Stimulated activated memory B cell treated with anti-CD40 and anti-IgM and Interleukin-4, amounts not matched to agents 10 μg/mL and 1 μg/mL and 100 μg/mL, for 72 hours (primary cell): Measurements from ENCODE around the gene TYMS.

Experiments
- ATAC-seq: fragments of 150-1000 bp; cut with Tn5 transposase; 2 replicates; pipeline ENCODE4 v1.10.0; 2021
- H3K27ac Mint-ChIP-seq: one replicate; pipeline ENCODE4 v1.8.0; 2022; ENCODE audit warnings: mild to moderate bottlenecking, mixed read lengths
- H3K27me3 Mint-ChIP-seq: one replicate; pipeline ENCODE4 v1.8.0; 2022; ENCODE audit warnings: mixed read lengths
- H3K36me3 Mint-ChIP-seq: one replicate; pipeline ENCODE4 v1.8.0; 2022; ENCODE audit warnings: mixed read lengths
- H3K4me1 Mint-ChIP-seq: one replicate; pipeline ENCODE4 v1.8.0; 2022; ENCODE audit warnings: mixed read lengths
- H3K4me3 Mint-ChIP-seq: one replicate; pipeline ENCODE4 v1.8.0; 2022; ENCODE audit warnings: mild to moderate bottlenecking, moderate library complexity, mixed read lengths
- H3K9me3 Mint-ChIP-seq: one replicate; pipeline ENCODE4 v1.8.0; 2022; ENCODE audit warnings: mixed read lengths

The TYMS gene

DNA sequence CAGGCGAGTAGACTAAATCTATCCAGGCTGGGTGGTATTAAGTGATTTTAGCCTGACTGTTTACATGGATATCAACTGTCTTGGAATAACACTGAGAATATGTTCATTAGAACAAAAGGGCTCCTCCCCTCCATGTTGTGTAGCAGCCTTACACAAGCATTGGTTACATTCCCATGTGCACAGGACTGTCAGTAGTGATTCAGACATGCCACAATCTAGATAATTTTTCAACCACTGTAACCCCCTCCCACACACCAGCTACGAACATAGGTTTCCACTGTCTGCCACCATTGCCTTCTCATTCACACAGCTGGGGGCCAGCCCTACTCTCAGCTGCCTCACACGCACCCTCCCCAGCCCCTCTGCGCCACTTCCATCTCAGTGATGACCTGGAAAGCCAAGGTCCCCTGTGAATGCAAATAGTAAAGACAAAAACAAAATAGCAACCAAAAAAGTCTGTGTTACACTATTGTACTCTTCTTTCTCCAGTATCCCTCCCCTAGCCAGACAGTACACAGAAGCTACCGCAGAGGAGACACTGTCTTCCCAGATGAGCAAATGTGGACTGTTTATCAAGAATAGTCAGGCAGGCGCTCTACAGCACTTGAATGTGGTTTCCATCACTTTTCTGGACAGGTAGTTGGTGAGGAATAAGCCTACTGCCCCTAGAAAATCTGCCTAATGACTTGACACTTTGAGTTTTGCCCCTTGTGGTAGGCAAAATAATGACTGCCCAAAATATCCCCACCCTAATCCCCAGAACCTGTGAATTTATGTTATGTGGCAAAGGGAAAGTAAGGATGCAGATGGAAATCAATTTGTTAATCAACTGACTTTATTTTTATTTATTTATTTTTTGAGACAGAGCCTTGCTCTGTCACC is 27.9 kb upstream of the TYMS start:
- no peak overlapping the region for H3K27ac Mint-ChIP-seq
- peaks cover 15% of the 10 kb centered on the region for H3K27me3 Mint-ChIP-seq

DNA sequence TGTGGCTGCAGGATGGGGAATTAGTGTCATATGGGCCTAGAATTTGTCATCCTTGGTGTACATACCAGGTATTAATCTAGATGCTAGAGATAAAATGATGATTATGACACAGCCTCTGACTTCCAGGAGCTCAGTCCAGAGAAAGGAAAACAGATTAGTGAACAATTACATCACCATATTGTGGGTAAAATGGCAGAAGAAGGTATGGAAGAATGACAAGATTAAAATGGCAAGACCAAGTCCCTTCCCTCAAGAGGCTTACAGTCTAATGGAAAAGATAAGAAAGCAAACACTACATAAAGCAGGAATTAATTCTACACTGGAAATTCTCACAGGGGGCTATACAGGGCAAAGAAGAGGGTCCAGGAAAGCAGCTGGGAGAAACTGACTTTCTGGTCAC is 25.9 kb upstream of the TYMS start:
- no peaks in the 10 kb centered on the region for H3K4me1 Mint-ChIP-seq
- peaks cover 3% of the 10 kb centered on the region for H3K9me3 Mint-ChIP-seq
- H3K36me3 Mint-ChIP-seq: no peaks in the 10 kb centered on the region
- no peak overlapping the region for H3K4me3 Mint-ChIP-seq
- no peak for ATAC-seq
- H3K27me3 Mint-ChIP-seq: peaks cover 15% of the 10 kb centered on the region
- no peak overlapping the region for H3K27ac Mint-ChIP-seq

More for the DNA sequence above, 27.9 kb upstream of the TYMS start:
- no peak overlapping the region for H3K4me3 Mint-ChIP-seq
- no peaks in the 10 kb centered on the region for H3K36me3 Mint-ChIP-seq
- ATAC-seq: peak; percentile 21
- H3K4me1 Mint-ChIP-seq: no peaks in the 10 kb centered on the region
- peaks cover 3% of the 10 kb centered on the region for H3K9me3 Mint-ChIP-seq

DNA sequence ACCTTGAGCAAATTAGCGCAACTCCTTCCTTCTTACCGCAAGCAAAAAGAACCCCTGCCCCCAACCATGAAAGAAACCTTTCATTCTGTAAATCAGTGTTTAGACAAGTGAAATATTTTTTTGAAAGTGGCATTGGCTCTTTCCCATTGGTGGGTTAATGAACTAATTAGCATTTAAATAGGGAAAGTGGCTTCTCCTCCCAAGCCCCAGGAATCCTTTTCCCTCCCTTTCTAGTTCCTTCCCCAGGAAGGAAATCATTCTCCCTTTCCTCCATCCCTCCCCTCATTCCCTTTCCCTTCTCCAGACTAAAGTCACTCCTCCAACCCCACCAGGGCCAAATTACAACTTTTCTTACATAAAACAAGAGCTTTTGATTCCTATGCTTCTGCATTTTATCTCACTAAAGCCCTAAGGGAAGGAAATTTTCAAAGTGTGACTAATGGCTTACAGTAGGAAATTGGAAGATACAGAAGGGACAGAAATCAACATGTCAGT is 22.9 kb upstream of the TYMS start:
- Mint-ChIP-seq H3K27ac (no peak overlapping the region), H3K4me1 (no peaks in the 10 kb centered on the region), H3K36me3 (no peaks in the 10 kb centered on the region), H3K9me3 (peaks cover 3% of the 10 kb centered on the region), H3K4me3 (no peak overlapping the region), H3K27me3 (peaks cover 26% of the 10 kb centered on the region)
- ATAC-seq: no peak

DNA sequence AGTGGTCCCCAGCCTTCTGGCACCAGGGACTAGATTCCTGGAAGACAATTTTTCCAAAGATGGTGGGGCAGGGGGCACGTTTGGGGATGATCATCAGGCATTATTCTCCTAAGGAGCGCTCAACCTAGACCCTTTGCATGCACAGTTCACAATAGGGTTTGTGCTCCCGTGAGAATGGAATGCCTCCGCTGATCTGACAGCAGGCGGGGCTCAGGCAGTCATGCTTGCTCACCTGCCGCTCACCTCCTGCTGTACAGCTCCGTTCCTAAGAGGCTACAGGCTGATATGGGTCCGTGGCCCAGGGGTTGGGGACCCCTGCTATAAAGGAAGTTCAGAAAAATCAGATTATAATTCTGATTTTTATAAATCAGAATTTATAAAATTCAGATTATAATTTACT is 22.3 kb upstream of the TYMS start:
- Mint-ChIP-seq H3K36me3 (no peaks in the 10 kb centered on the region), H3K4me3 (no peak overlapping the region), H3K9me3 (peaks cover 3% of the 10 kb centered on the region), H3K4me1 (no peaks in the 10 kb centered on the region), H3K27ac (no peak overlapping the region), H3K27me3 (peaks cover 26% of the 10 kb centered on the region)
- ATAC-seq: no peak

DNA sequence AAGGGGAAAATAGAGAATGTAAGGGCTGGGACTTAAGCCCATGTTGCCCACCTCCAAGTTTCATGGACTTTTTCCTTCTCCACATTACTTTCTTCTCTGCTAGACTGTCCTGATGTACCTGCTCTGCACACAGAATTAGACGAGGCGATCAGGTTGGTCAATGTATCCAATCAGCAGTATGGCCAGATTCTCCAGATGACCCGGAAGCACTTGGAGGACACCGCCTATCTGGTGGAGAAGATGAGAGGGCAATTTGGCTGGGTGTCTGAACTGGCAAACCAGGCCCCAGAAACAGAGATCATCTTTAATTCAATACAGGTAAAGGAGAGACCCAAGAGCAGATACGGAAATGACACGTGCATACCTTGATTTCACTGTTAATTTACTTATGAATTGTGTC is 16.2 kb upstream of the TYMS start:
- no peaks in the 10 kb centered on the region for H3K9me3 Mint-ChIP-seq
- H3K4me1 Mint-ChIP-seq: no peaks in the 10 kb centered on the region
- H3K4me3 Mint-ChIP-seq: no peak overlapping the region
- no peaks in the 10 kb centered on the region for H3K36me3 Mint-ChIP-seq
- ATAC-seq: no peak
- no peak overlapping the region for H3K27ac Mint-ChIP-seq
- peaks cover 11% of the 10 kb centered on the region for H3K27me3 Mint-ChIP-seq

DNA sequence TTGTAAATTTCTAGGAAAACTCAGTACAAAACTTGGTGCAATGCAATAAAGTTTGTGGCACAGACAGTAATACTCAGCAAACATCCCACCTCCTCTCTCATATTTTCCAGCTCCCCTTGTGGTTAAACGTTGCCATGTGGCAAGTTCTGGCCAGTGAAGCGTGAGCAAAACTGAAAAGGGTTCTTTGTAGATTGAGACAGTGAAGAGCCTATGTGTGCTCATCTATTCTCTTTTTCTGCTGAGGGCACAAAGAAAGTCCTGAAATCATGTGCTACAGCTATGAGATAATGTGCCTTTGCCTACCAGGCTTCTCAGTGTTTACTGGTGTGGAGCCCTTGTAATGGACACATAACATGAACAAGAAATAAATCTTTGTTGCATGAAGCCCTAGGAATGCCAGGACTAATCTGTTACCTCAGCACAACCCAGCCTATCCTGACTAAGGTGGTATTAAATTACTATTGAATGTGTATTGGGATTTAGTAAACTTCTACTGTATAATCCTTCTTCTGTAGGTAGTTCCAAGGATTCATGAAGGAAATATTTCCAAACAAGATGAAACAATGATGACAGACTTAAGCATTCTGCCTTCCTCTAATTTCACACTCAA is 13.0 kb upstream of the TYMS start:
- Mint-ChIP-seq H3K27me3 (no peaks in the 10 kb centered on the region), H3K27ac (no peak overlapping the region), H3K4me1 (no peaks in the 10 kb centered on the region), H3K36me3 (no peaks in the 10 kb centered on the region), H3K9me3 (no peaks in the 10 kb centered on the region), H3K4me3 (no peak overlapping the region)
- peak; percentile 47 for ATAC-seq

DNA sequence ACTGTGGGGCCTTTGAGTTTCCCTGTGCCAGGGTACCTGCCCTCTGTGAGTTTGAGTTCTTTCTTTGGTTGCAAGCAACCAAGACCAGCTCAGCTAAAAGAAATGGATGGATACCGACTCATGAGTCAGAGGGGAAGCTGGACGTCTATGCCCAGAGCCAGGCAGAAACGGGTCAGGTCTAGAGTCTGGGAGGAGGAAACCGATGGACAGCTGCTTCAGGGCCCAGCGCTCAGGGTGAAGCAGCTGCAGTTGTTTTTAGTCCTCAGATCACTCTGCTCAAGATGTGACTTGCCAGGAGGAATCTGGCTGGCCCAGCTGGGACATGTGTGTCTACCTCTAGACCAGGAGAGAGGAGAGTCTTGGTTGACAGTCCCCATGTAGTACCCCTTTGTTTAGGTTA is 10.1 kb upstream of the TYMS start:
- H3K36me3 Mint-ChIP-seq: no peaks in the 10 kb centered on the region
- ATAC-seq: no peak
- H3K9me3 Mint-ChIP-seq: no peaks in the 10 kb centered on the region
- peaks cover 8% of the 10 kb centered on the region for H3K4me1 Mint-ChIP-seq
- H3K4me3 Mint-ChIP-seq: no peak overlapping the region
- H3K27me3 Mint-ChIP-seq: no peaks in the 10 kb centered on the region
- H3K27ac Mint-ChIP-seq: no peak overlapping the region

DNA sequence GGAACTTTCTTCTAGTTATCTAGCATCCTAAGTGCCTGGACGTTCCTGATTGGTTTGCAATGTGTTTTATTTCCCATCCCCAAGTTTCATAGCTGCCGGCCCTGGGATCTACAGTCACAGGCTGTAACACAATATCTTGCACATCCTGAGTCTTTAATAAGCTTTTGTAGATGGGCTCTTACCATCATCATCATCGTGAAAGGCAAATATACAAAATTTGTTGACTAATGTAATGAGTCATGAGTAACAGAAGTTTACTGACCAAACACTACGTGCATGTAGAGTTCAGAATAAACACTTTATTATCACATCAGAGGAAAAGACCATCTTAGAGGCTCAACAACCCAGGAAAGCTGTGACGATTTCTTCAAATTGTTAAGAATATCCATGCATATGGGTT is 8.1 kb upstream of the TYMS start:
- H3K27ac Mint-ChIP-seq: no peak overlapping the region
- ATAC-seq: no peak
- no peaks in the 10 kb centered on the region for H3K36me3 Mint-ChIP-seq
- H3K4me1 Mint-ChIP-seq: peaks cover 8% of the 10 kb centered on the region
- no peak overlapping the region for H3K4me3 Mint-ChIP-seq
- H3K27me3 Mint-ChIP-seq: peaks cover 8% of the 10 kb centered on the region
- H3K9me3 Mint-ChIP-seq: no peaks in the 10 kb centered on the region

DNA sequence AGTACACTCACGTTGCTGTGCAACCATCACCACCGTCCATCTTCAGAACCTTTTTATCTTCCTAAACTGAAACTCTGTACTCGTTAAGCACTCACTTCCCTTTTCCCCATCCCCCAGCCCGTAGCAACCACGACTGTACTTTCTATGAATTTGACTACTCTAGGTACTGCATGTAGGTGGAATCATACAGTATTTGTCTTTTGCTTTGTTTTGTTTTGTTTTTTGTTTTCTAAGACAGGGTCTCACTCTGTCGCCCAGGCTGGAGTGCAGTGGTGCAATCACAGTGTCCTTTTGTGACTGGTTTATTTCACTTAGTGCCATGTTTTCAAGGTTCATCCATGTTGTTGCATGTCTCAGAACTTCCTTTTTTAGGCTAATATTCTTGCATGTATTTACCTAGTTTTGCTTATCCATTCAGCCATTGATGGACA is 7.0 kb upstream of the TYMS start:
- Mint-ChIP-seq H3K27me3 (peaks cover 14% of the 10 kb centered on the region), H3K4me1 (peaks cover 8% of the 10 kb centered on the region), H3K9me3 (no peaks in the 10 kb centered on the region), H3K27ac (no peak overlapping the region), H3K4me3 (no peak overlapping the region), H3K36me3 (no peaks in the 10 kb centered on the region)
- ATAC-seq: peak; percentile 85

DNA sequence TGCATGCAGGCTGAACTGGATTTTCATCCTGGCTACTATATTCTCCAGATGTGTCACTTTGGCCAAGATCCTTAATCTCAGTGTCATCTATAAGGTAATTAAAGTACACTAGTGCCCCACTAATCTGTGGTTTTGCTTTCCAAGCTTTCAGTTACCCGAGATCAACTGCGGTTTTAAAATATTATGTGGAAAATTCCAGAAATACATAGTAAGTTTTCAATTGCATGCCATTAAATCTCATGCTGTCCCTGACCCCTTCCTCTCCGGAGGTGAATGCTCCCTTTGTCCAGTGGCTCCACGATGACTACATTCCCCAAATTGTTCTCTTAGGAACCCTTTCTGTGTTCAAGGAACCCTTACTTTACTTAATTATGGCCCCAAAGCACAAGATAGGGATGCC is 5.3 kb upstream of the TYMS start:
- Mint-ChIP-seq H3K4me1 (peaks cover 11% of the 10 kb centered on the region), H3K27me3 (peaks cover 24% of the 10 kb centered on the region), H3K4me3 (no peak overlapping the region), H3K36me3 (no peaks in the 10 kb centered on the region), H3K9me3 (no peaks in the 10 kb centered on the region), H3K27ac (no peak overlapping the region)
- ATAC-seq: no peak

DNA sequence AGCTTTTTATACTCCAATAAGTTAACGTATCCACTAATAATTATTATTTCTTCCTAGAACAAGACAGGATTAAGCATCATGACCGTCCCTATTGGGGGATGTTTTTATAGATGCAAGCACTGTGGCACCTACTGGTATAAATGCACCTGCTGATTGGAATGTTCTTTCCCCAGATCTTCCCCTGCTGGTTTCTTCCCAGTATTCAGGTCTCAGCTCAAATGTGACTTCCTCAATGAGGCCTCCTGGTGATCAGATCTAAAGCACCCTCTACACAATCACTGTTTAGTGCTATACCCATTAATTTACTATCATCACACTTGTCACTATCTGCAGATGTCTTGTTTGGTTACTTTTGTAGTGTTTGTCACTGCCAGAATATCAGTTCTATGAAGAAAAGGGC is 3.9 kb upstream of the TYMS start:
- no peaks in the 10 kb centered on the region for H3K9me3 Mint-ChIP-seq
- no peak overlapping the region for H3K27ac Mint-ChIP-seq
- H3K36me3 Mint-ChIP-seq: no peaks in the 10 kb centered on the region
- no peak for ATAC-seq
- H3K27me3 Mint-ChIP-seq: peaks cover 24% of the 10 kb centered on the region
- H3K4me1 Mint-ChIP-seq: peaks cover 15% of the 10 kb centered on the region
- H3K4me3 Mint-ChIP-seq: no peak overlapping the region

DNA sequence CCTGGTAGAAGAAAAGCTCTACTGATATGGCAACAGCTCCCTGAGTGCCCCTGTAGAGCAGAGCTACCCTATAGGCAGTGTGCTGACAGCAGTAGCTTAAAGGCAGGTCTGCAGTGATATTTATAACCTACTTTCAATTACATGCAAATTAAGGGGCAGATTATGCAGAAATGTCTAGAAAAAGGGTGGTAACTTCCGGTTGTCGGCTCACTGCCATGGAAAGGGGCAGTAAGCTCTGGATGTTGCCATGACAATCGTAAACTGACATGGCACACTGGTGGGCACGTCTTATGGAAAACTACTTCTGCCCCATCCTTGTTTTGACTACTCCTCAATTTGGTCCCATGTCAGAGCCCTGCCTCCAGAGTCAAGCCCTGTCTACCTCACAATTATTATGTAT is 2.9 kb upstream of the TYMS start:
- H3K4me1 Mint-ChIP-seq: peaks cover 25% of the 10 kb centered on the region
- no peak for ATAC-seq
- H3K27ac Mint-ChIP-seq: no peak overlapping the region
- H3K36me3 Mint-ChIP-seq: no peaks in the 10 kb centered on the region
- no peak overlapping the region for H3K4me3 Mint-ChIP-seq
- peaks cover 32% of the 10 kb centered on the region for H3K27me3 Mint-ChIP-seq
- no peaks in the 10 kb centered on the region for H3K9me3 Mint-ChIP-seq

DNA sequence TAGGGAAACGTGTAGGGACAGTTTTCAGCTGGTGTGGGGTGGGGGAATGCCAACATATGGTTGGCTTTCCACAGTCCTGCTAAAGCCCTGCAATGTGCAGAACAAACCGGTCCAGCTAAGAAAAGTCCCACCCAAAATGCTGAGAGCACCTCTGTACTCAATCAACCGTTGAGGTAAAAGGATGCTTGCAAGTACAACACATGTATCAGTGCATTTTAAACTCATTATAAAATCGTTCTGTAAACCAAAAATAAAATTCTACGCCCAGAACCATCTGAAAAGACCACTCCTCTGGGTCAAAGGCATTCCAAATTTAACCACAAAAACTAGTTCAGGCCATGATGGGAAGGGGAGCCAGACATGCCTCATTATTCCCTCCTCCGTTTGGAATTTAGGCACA is 2.0 kb upstream of the TYMS start:
- no peaks in the 10 kb centered on the region for H3K9me3 Mint-ChIP-seq
- H3K4me1 Mint-ChIP-seq: peaks cover 21% of the 10 kb centered on the region
- peaks cover 41% of the 10 kb centered on the region for H3K27me3 Mint-ChIP-seq
- no peaks in the 10 kb centered on the region for H3K36me3 Mint-ChIP-seq
- no peak overlapping the region for H3K27ac Mint-ChIP-seq
- no peak overlapping the region for H3K4me3 Mint-ChIP-seq
- no peak for ATAC-seq

DNA sequence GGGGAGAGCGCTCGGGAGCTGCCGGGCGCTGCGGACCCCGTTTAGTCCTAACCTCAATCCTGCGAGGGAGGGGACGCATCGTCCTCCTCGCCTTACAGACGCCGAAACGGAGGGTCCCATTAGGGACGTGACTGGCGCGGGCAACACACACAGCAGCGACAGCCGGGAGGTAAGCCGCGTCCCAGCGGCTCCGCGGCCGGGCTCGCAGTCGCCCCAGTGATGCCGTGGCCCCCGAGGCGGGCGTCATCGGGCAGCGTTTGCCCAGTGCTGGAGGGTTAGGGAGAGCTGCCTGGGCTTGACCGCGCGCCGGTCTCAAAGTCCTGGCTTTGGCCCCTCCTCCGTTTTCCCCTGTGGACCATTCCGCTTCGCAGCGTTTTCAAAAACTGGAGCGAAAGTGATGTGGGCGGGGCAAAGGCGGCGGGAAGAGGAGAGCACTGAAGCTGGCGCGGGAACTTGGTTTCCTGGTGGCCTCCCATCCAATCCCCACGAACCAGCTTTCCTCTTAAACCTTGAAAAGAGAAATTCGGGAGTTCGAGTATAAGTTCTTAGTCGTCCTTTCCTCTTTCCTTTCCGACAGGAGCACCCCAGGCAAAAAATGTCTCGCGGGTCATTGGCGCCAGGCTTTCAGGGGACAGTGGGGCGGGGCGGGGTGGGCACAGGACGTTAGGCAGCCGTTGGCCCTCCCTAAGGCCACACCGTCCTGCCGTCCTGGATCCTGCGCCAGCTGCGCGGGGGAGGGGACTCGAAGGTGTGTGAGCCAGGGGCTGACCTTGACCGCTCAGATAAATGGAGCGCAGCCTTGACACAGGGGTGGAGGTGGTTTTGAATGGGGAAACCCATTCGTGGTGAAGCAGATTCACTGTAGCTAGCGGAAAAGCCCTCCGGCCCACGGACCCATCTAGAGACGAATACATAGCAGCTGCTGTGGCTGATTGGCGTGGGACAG is 821 bp downstream of the TYMS start:
- Mint-ChIP-seq H3K4me1 (peaks cover 17% of the 10 kb centered on the region), H3K36me3 (peaks cover 5% of the 10 kb centered on the region), H3K9me3 (peaks cover 3% of the 10 kb centered on the region), H3K27ac (no peak overlapping the region), H3K4me3 (peak overlapping the region; percentile 75), H3K27me3 (peaks cover 42% of the 10 kb centered on the region)
- ATAC-seq: peak; percentile 82

DNA sequence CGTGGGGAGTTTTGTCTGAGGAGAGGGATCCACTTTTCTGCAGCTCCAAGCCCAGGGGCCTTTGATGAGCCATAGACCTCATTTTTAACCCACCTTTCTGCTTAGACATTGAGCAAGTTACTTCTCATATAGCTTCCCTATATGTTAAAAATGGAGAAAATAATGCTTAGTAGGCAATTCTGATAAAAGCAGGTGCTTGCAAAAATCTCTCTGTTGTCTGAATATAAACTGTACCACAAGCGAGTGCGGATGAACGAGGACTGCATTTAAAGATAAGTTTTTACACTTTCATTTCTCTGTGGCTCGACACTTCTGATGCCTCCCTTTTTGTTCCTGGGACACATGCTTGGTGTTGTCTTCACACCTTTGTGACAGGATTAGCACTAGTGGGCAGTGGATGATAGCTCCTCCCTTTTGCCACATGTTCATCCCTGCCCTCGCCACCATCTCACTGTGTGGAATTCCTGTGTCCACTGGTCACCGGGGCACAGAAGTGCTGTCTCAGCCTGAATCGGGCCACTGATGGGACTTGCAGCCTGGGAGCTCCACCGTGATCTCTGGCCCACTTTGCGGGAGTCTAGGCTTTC is 1.6 kb downstream of the TYMS start:
- H3K4me3 Mint-ChIP-seq: peak overlapping the region; percentile 75
- no peak for ATAC-seq
- no peak overlapping the region for H3K27ac Mint-ChIP-seq
- peaks cover 3% of the 10 kb centered on the region for H3K9me3 Mint-ChIP-seq
- peaks cover 37% of the 10 kb centered on the region for H3K27me3 Mint-ChIP-seq
- H3K36me3 Mint-ChIP-seq: peaks cover 5% of the 10 kb centered on the region
- H3K4me1 Mint-ChIP-seq: peaks cover 17% of the 10 kb centered on the region
